ENCODE results near the gene ARHGAP20.

The ARHGAP20 gene

DNA sequence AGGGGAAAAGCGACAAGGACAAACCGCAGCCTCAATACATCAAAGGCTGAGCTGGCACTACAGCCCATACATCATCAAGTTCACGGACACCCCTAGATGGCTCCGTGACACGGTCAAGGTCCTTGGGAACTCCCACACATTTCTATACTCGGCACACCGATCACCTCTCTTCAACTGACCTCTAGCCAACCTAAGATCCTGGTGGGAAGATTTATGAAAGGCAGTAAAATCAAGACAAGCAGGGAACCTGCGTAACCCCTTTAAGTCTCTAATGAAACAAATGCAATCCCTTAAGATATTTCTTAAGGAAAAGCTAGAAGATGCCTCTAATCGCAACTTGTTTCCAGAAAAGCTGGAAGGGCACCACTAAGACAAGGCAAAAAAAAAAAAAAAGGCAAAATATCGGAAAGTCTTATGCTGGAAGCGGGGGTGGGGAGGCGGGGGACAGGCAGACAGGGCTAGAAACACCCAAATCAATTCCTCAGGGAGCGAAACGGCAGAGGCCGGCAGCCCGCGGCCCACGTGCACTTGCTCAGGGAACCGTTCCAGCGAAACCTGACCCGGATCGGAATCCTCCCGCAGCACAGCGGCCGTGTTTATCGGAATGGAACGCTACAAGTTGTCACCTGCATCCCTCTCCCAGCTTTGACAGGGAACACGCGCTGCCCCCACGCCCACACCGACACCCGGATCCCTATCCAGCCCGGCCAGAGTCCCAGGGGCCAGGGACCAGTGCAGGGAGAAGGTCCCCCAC, 1.4 kb downstream of the ARHGAP20 start:
- TF ChIP-seq CTCF (conservative IDR thresholded peaks at IDR 0.05; ENCODE audit: low read depth, low read length) = no peak
- H3K4me3 ChIP-seq (ENCODE audit: low read depth, low read length) = peak overlapping the region; percentile 88
- peak; percentile 63 for DNase-seq (ENCODE audit: low read depth)

- TF ChIP-seq CTCF (conservative IDR thresholded peaks at IDR 0.05; ENCODE audit: low read depth, low read length) = no peak
- no peak for DNase-seq (ENCODE audit: low read depth)
- no peak overlapping the region for H3K4me3 ChIP-seq (ENCODE audit: low read depth, low read length)
These were observed 7.9 kb downstream of the ARHGAP20 start for GRCh38 chr11:110704210-110704864.

- no peak overlapping the region for H3K4me3 ChIP-seq (ENCODE audit: low read depth, low read length)
- TF ChIP-seq CTCF (conservative IDR thresholded peaks at IDR 0.05; ENCODE audit: low read depth, low read length) = no peak
- DNase-seq (ENCODE audit: low read depth) = no peak
These were observed 20.3 kb downstream of the ARHGAP20 start for GRCh38 chr11:110691926-110692325.

GRCh38 chr11:110689306-110689705, 22.9 kb downstream of the ARHGAP20 start:
- no peak for TF ChIP-seq CTCF (conservative IDR thresholded peaks at IDR 0.05; ENCODE audit: low read depth, low read length)
- no peak overlapping the region for H3K4me3 ChIP-seq (ENCODE audit: low read depth, low read length)
- no peak for DNase-seq (ENCODE audit: low read depth)

DNA sequence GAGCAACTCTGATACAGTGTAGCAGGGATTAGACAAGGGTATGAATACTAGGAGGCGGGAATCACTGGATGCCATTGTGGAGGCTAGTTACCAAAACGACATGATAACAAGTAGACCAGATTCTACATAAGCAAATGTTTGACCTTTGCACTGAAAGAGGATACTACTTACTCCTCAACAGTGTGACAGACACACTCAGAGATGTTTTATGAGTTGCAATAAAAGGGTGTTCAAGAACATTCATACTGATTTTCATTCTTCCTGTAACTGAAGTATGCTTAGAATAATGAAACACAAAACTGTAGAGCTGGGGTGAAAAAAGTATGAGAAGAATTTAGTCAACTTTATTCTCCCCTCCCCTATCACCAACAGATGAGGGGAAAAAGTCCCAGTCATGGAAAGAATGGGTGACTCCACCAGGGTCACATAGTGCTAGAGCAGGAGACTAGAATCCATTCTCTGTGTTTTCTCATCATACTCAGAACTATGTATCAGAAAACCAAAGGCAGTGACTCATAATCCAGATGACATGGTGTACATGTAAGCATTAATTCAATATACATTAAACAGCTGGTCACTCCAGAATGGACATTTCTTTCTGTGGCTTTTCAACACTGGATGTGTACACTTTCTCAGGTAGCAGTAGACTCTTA, 32.8 kb downstream of the ARHGAP20 start:
- no peak for TF ChIP-seq CTCF (conservative IDR thresholded peaks at IDR 0.05; ENCODE audit: low read depth, low read length)
- DNase-seq (ENCODE audit: low read depth) = peak; percentile 50
- H3K4me3 ChIP-seq (ENCODE audit: low read depth, low read length) = no peak overlapping the region

DNA sequence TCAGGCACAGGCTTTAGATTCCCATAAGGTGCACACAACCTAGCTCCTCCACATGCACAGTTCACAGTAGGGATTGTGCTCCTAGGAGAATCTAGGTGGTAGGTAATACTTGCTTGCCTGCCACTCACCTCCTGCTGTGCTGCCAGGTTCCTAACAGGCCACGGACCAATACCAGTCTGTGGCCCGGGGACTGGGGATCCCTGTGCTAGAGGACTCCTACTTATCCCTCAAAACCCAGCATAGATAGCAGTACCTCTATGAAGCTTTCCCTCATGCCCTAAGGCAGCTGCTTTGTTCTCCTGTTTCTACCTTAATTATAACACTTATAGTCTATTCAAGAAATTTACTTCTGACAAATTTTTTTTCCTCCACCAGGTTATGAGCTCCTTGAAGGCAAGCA, 36.7 kb downstream of the ARHGAP20 start:
- no peak for TF ChIP-seq CTCF (conservative IDR thresholded peaks at IDR 0.05; ENCODE audit: low read depth, low read length)
- H3K4me3 ChIP-seq (ENCODE audit: low read depth, low read length) = no peak overlapping the region
- no peak for DNase-seq (ENCODE audit: low read depth)
